Stimulated activated CD4-positive, alpha-beta T cell treated with anti-CD3 and anti-CD28 coated beads, Interleukin-4, amount 100 ng/mL, for 48 hours (primary cell): Measurements from ENCODE around the gene SLC2A8.

Experiments
- DNase-seq, 2 donors: peaks; one replicate each; pipeline ENCODE4 v3.0.0-alpha.2; 2020; ENCODE audit warnings: low read depth in 2 of 2

The SLC2A8 gene

GRCh38 chr9:127380479-127380878, 16.5 kb upstream of the SLC2A8 start:
- DNase-seq: no peak

- DNase-seq: no peak
Observed at GRCh38 chr9:127382541-127382940, 14.4 kb upstream of the SLC2A8 start.

- DNase-seq: no peak
Observed at GRCh38 chr9:127384016-127384730, 12.8 kb upstream of the SLC2A8 start.

- DNase-seq: no peak
Observed at GRCh38 chr9:127384901-127385300, 12.1 kb upstream of the SLC2A8 start.

GRCh38 chr9:127386249-127386648, 10.7 kb upstream of the SLC2A8 start:
- DNase-seq: no peak

- DNase-seq: no peak
Observed at GRCh38 chr9:127386981-127387380, 10.0 kb upstream of the SLC2A8 start.

- DNase-seq: peak; percentile 63 to 77
Observed at GRCh38 chr9:127388037-127388855, 8.7 kb upstream of the SLC2A8 start.

GRCh38 chr9:127388856-127389238, 8.1 kb upstream of the SLC2A8 start:
- DNase-seq: no peak

GRCh38 chr9:127389381-127390247, 7.4 kb upstream of the SLC2A8 start:
- DNase-seq: no peak

- no peak for DNase-seq
Observed at GRCh38 chr9:127390248-127390545, 6.8 kb upstream of the SLC2A8 start.

GRCh38 chr9:127390563-127390962, 6.4 kb upstream of the SLC2A8 start:
- DNase-seq: no peak

- DNase-seq: no peak
Observed at GRCh38 chr9:127392166-127392565, 4.8 kb upstream of the SLC2A8 start.

GRCh38 chr9:127392976-127393375, 4.0 kb upstream of the SLC2A8 start:
- DNase-seq: no peak

- DNase-seq: no peak
Observed at GRCh38 chr9:127393645-127394044, 3.3 kb upstream of the SLC2A8 start.

- no peak for DNase-seq
Observed at GRCh38 chr9:127395497-127396252, 1.3 kb upstream of the SLC2A8 start.

- DNase-seq: no peak
Observed at GRCh38 chr9:127396253-127396807, 639 bp upstream of the SLC2A8 start.

GRCh38 chr9:127397646-127398274, 791 bp downstream of the SLC2A8 start:
- no peak for DNase-seq

GRCh38 chr9:127398275-127398647, 1.3 kb downstream of the SLC2A8 start:
- DNase-seq: no peak

- no peak for DNase-seq
Observed at GRCh38 chr9:127398715-127399400, 1.9 kb downstream of the SLC2A8 start.

GRCh38 chr9:127399736-127400269, 2.8 kb downstream of the SLC2A8 start:
- DNase-seq: no peak
